GM19043 (cell line): ENCODE measurements around the gene RARS1.
"Not testable (repeated sequence)": the region's sequence is repeated elsewhere in the genome, so short reads cannot be mapped to it uniquely, and the experiment has no call there.

Source experiments
- ATAC-seq: cut with Tn5 transposase; IDR thresholded peaks from one replicate; pipeline ENCODE4 v1.9.1; 2021; ENCODE audit warnings: low read depth; ENCODE audit not compliant: unreplicated experiment

The RARS1 gene

DNA sequence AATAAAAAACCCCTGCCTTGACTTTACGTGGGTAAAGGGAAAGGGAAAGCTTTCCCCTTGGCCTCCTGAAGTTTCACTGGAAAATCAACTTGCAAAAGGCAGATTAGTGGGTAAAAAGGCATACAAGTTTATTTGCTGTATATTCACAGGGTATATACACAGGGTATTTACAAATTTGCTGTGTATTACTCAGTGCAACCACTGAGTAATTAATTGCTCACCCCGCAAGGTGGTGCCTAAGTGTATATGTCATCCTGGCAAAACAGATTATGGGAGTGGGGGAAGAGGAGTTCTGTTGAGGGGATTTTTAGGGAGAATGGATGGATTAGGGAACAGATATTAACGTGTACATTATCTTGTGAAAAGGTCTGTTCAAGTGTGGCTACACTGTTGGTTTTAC lies 7.1 kb upstream of the RARS1 start:
- no peak for ATAC-seq

GRCh38 chr5:168480601-168481000 lies 5.7 kb upstream of the RARS1 start:
- ATAC-seq, result no peak

DNA sequence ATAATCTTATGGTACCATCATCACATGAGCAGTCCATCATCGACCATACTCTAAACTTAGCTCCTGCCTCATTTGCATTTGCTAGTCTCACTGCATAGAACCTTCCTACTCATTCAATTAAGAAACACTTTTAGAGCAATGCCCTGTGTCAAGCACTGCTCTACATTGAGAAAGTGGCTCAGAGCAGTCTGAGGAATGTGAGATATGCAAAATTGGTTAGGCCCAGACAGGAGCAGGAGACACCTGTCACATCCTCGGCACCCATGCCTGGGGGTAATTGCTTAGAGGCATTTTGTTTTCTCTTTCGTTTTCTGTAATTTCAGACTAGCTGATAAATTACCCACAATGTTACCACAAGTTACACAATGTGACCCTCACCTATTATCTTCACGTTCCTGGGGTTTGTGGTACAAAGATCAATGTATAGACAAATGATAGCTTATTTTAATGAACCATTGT lies 4.9 kb upstream of the RARS1 start:
- peak; percentile 85 for ATAC-seq

- ATAC-seq, result no peak
These were observed 3.9 kb upstream of the RARS1 start for GRCh38 chr5:168482361-168482760.

GRCh38 chr5:168489059-168489458 lies 2.8 kb downstream of the RARS1 start:
- no peak for ATAC-seq

- ATAC-seq, result no peak
These were observed 7.8 kb downstream of the RARS1 start for GRCh38 chr5:168494057-168494555.

GRCh38 chr5:168502563-168503237 lies 16.4 kb downstream of the RARS1 start:
- ATAC-seq, result no peak

DNA sequence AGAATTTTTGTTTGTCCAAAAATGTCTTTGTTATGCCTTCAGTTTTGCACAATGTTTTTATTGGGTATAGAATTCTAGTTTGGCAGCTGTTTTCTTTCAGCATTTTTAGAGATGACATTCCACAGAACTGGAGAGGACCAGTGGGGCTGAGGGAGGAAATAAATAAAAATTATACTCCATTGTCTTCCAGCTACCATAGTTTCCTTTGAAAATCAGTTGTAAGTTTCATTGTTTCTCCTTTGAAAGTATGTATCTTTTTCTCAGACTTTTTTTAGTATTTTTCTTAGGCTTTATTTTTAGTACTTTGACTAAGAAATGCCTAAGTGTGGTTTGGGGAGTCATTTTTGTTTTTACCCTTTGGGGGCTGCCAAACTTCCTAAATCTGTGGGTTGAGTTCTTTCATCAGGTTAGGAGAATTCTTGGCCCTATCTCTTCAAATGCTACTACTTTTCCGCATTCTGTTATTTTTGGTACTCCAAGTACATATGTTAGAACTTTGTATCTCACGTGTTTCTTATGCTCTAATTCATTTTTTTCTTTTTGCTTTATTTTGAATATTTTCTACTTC lies 27.7 kb downstream of the RARS1 start:
- ATAC-seq, result no peak

- no peak for ATAC-seq
These were observed 39.6 kb downstream of the RARS1 start for GRCh38 chr5:168525856-168526255.

DNA sequence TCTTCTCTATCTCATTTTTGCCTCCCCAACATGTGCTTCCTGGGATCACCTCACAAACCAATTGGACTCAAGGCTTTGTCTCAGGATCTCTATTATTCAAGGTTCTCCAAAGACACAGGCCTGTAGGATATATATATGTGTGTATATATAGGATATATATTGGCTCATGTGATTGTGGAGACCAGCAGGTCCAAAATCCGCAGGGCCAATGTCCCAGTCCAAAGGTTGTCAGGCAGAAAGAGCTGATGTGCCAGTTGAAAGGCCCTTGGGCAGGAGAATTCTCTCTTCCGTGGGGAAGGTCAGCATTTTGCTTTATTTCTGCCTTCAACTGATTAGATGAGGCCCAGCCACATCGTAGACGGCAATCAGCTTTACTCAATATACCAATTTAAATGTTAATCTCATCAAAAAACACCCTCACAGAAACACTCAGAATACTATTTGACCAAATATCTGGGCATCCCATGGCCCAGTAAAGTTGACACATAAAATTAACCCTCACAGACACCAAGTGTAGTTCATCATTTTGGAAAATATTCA lies 41.6 kb downstream of the RARS1 start:
- no peak for ATAC-seq

- no peak for ATAC-seq
These were observed 42.5 kb downstream of the RARS1 start, which contains the start of gene FBLL1 for GRCh38 chr5:168528521-168529373. Gene FBLL1, plus strand, starts transcription at chr5:168529305. Its CDS starts 200 bp downstream, at chr5:168529505.

GRCh38 chr5:168529374-168530234 lies 43.3 kb downstream of the RARS1 start:
- no peak for ATAC-seq

DNA sequence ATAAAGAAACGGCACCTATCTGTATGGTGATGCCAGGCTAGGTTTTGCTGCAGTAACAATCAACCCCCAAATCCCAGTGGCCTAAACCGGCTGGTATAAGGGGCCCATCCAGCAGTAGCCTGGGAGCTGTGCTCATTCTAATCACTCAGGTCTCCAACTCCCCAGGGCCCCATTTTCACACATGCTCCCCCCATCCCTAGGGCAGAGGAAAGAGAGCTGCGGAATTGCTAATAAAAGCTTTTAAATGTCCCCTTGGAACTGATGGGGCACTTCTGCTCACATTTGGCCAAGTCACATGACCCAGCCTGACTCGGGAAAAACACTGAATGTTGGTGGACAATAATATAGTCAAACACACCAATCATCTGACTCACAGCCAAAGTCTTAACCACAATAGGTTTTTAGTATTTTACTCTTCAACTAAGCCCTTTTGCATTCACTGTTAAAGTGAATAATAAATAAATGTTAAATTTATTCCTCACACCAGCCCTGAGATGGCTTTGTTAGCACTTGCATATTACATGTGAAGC lies 44.4 kb downstream of the RARS1 start:
- ATAC-seq, result no peak

DNA sequence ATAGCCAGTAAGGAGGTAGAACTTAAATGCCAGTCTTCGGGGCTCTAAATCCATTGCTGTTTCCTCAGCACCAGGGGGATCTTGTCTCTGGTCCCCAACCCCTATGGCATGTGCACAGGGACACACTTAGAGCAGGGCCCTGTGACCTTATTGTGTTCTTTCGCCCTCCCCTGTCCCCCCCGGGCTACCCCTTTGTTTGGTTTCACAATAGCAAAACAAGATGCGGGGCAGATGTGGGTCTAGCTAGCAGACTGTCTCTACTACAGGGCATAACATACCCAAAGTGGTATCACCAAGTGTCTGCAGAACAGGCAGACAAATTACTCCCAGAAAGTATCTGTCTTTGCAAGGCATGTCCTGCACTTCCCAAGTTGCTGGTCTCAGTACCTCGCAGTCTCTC lies 44.9 kb downstream of the RARS1 start:
- no peak for ATAC-seq

DNA sequence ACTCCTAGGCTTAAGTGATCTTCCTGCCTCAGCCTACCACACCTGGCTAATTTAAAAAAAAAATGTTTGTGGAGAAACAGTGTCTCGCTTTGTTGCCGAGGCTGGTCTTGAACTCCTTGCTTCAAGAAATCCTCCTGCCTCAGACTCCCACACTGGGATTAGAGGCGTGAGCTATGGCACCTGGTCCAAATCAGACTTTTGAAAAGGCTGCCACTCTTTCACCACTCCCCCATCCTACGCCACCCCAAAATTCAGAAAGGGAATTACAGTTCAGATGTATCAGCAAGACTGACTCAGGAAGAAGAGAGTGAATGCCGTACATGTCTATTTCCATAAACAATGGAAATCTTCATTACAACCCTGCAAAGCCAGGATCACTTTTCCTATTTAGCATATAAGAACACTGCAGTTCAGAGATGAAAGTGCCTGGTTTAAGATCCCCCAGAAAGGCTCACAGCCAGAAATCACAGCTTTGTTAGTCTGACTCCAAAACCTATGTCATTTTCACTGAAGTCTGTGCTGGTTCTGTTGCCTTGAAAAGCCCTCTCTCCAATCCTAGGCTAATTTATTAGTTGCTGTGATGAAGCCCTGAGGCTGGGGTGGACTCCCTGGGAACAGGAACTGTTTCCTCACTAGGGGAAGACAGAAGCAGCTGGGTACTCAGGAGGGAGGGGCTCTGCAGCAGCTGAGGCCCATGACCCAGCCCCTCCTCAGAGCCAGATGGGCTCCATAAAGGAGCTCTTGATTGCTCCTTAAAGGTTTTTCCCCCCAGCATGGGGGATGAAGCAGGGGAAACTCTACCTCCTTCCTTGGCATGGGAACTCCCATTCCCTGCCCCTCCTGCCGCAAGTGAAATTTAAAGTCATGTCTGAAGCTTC lies 46.0 kb downstream of the RARS1 start:
- no peak for ATAC-seq

- not testable (repeated sequence) for ATAC-seq
These were observed 48.1 kb downstream of the RARS1 start for GRCh38 chr5:168534351-168534750.

GRCh38 chr5:168537176-168537575 lies 50.9 kb downstream of the RARS1 start:
- no peak for ATAC-seq

GRCh38 chr5:168549554-168549953 lies 63.3 kb downstream of the RARS1 start:
- no peak for ATAC-seq

GRCh38 chr5:168550656-168551055 lies 64.4 kb downstream of the RARS1 start:
- no peak for ATAC-seq
